ENCODE data around the gene UBR3. TPM values are rescaled to one million over a fixed set of nuclear protein-coding genes. Genes with fewer than 3 reads are reported as not detected.

Gene UBR3
- total RNA-seq, 6 donors from 2014 or later: 27.8 to 126 (median 44.7) TPM

- TF ChIP-seq EP300 (IDR thresholded peaks at IDR 0.05): no peak
- no peak for TF ChIP-seq POLR2A (IDR thresholded peaks at IDR 0.05)
- no peak for TF ChIP-seq CTCF (IDR thresholded peaks at IDR 0.05)
- no peak for TF ChIP-seq POLR2AphosphoS5 (IDR thresholded peaks at IDR 0.05)
- H3K9me3 ChIP-seq: peaks cover 0 to 8% (median 0%) of the 10 kb centered on the region in 4 donors
- 91 to 93% methylated on average over 4 of the region's 4 CpGs for WGBS, 2 donors
- H3K4me3 ChIP-seq: no peak overlapping the region
- DNase-seq (no peak), ATAC-seq (ENCODE audit: low FRiP score in 2 of 2) (no peak)
- H3K36me3 ChIP-seq: no peaks in the 10 kb centered on the region
- no peaks in the 10 kb centered on the region for H3K27me3 ChIP-seq
- no peak overlapping the region for H3K27ac ChIP-seq
- no peaks in the 10 kb centered on the region for H3K4me1 ChIP-seq
Measured at GRCh38 chr2:170092436-170093060, 265.3 kb downstream of the UBR3 start.

GRCh38 chr2:170095380-170095779 lies 268.1 kb downstream of the UBR3 start:
- no peaks in the 10 kb centered on the region for H3K27me3 ChIP-seq
- DNase-seq: no peak
- no peak overlapping the region for H3K27ac ChIP-seq
- no peaks in the 10 kb centered on the region for H3K36me3 ChIP-seq
- H3K4me3 ChIP-seq: no peak overlapping the region
- TF ChIP-seq POLR2A (IDR thresholded peaks at IDR 0.05) (no peak), CTCF (IDR thresholded peaks at IDR 0.05) (no peak), EP300 (IDR thresholded peaks at IDR 0.05) (no peak), POLR2AphosphoS5 (IDR thresholded peaks at IDR 0.05) (no peak)
- H3K4me1 ChIP-seq: no peaks in the 10 kb centered on the region
- no peak for ATAC-seq (ENCODE audit: low FRiP score in 2 of 2)
- H3K9me3 ChIP-seq: peaks cover 0 to 8% (median 0%) of the 10 kb centered on the region in 4 donors

GRCh38 chr2:170098626-170099312 lies 271.5 kb downstream of the UBR3 start:
- DNase-seq: no peak
- Histone ChIP-seq H3K9me3 (peaks cover 0 to 8% (median 0%) of the 10 kb centered on the region in 4 donors), H3K36me3 (no peaks in the 10 kb centered on the region), H3K27me3 (no peaks in the 10 kb centered on the region), H3K4me1 (no peaks in the 10 kb centered on the region), H3K27ac (no peak overlapping the region), H3K4me3 (no peak overlapping the region)
- WGBS, 2 donors: 65 to 67% methylated on average over 4 of the region's 4 CpGs
- no peak for ATAC-seq (ENCODE audit: low FRiP score in 2 of 2)
- TF ChIP-seq POLR2AphosphoS5 (IDR thresholded peaks at IDR 0.05) (no peak), POLR2A (IDR thresholded peaks at IDR 0.05) (no peak), EP300 (IDR thresholded peaks at IDR 0.05) (no peak), CTCF (IDR thresholded peaks at IDR 0.05) (no peak)

GRCh38 chr2:170101789-170102188 lies 274.5 kb downstream of the UBR3 start:
- Histone ChIP-seq H3K36me3 (no peaks in the 10 kb centered on the region), H3K4me1 (no peaks in the 10 kb centered on the region), H3K27ac (no peak overlapping the region), H3K27me3 (no peaks in the 10 kb centered on the region), H3K9me3 (peaks cover 0 to 6% (median 0%) of the 10 kb centered on the region in 4 donors), H3K4me3 (no peak overlapping the region)
- TF ChIP-seq EP300 (IDR thresholded peaks at IDR 0.05) (no peak), POLR2A (IDR thresholded peaks at IDR 0.05) (no peak), CTCF (IDR thresholded peaks at IDR 0.05) (no peak), POLR2AphosphoS5 (IDR thresholded peaks at IDR 0.05) (no peak)
- DNase-seq: no peak
- WGBS, 2 donors: 60 to 62% methylated on average over 3 of the region's 3 CpGs
- ATAC-seq (ENCODE audit: low FRiP score in 2 of 2): no peak
